Upper lobe of left lung (tissue), 4 donors: ENCODE results near the gene ZCCHC7.

Experiments used
- EP300 ChIP-seq, 4 donors: sonication (generic); formaldehyde crosslinking; IDR thresholded peaks; one replicate each; pipeline ENCODE4 v1.5.1; 2017; ENCODE audit warnings: antibody characterized with exemption in 4 of 4, control low read depth in 2 of 4
- POLR2A ChIP-seq, 4 donors: fragments of 450-650 bp; IDR thresholded peaks; one replicate each; pipeline ENCODE4 v1.5.1; 2016 to 2017; ENCODE audit warnings: antibody characterized with exemption in 4 of 4, mild to moderate bottlenecking in 2 of 4
- POLR2AphosphoS5 ChIP-seq, 2 donors: sonication (generic); formaldehyde crosslinking; IDR thresholded peaks; one replicate each; pipeline ENCODE4 v1.5.1; 2017; ENCODE audit warnings: antibody characterized with exemption in 2 of 2
- TF ChIP-seq, protein P1 (sequence below), 6 experiments: fragments of 450-650 bp in 4 of 6; fragments of 200-600 bp in 2 of 6; sonication (generic) in 2 of 6; IDR thresholded peaks; one replicate each; pipeline ENCODE4 v1.5.1; 2016 to 2019; ENCODE audit warnings: antibody characterized with exemption in 6 of 6

GRCh38 chr9:37325778-37326177, 205.4 kb downstream of the ZCCHC7 start:
- TF ChIP-seq, protein P1, sequence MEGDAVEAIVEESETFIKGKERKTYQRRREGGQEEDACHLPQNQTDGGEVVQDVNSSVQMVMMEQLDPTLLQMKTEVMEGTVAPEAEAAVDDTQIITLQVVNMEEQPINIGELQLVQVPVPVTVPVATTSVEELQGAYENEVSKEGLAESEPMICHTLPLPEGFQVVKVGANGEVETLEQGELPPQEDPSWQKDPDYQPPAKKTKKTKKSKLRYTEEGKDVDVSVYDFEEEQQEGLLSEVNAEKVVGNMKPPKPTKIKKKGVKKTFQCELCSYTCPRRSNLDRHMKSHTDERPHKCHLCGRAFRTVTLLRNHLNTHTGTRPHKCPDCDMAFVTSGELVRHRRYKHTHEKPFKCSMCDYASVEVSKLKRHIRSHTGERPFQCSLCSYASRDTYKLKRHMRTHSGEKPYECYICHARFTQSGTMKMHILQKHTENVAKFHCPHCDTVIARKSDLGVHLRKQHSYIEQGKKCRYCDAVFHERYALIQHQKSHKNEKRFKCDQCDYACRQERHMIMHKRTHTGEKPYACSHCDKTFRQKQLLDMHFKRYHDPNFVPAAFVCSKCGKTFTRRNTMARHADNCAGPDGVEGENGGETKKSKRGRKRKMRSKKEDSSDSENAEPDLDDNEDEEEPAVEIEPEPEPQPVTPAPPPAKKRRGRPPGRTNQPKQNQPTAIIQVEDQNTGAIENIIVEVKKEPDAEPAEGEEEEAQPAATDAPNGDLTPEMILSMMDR (IDR thresholded peaks at IDR 0.05) = no peak
- no peak for TF ChIP-seq POLR2A (IDR thresholded peaks at IDR 0.05)
- TF ChIP-seq POLR2AphosphoS5 (IDR thresholded peaks at IDR 0.05) = no peak
- TF ChIP-seq EP300 (IDR thresholded peaks at IDR 0.05) = no peak
